Stimulated activated CD8-positive, alpha-beta memory T cell treated with anti-CD3 and anti-CD28 coated beads, Interleukin-4, amount 100 ng/mL, for 4 hours (primary cell): ENCODE data around the gene ZNF524.
A peak's percentile ranks its signal among the peaks of the same experiment; 100 is the strongest.

Experiments used
- DNase-seq, 2 donors: peaks; one replicate each; pipeline ENCODE4 v3.0.0-alpha.2; 2020; ENCODE audit warnings: low read depth in 2 of 2, low spot score in 1 of 2

ZNF524 gene

GRCh38 chr19:55619286-55619685 is 19.2 kb downstream of the ZNF524 start:
- no peak for DNase-seq

DNA sequence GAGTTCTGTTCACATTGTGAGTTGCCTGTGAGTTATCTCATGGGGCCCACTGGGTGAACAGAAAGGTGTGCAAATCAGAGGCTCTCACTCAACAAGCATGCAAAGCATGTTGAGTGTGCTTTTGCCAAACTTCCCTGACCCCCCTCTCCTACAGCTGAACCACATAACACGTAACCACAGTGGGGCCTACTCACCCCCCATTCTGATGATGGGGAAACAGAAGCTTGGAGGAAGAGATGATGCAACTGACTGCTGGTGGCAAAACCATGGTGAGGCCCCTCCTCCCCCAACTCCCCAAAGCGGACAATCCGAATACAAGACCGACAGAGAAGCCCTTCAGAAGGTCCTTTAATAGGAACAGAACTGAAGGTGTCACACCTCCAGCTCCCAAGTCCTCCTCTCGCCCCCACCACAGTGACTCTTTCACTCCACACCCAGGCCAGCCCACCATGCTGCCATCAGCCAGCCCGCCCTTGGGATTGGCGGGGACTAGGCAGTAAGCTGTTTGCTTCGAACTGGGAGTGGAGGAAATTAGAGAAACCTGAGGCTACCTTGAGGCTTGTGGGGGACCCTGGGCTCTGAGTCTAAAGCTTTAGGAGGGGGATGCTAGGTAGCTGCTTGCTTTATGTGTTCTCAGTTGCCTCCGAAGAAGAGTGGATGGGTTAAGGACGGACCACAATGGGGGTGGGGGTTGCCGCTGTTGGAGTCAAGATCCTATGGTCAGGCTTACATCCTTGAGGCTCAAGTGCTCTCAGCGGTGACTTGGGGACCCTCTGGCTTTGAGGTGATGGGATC is 20.5 kb downstream of the ZNF524 start:
- DNase-seq, result no peak

- DNase-seq, result no peak
Measured at GRCh38 chr19:55621205-55621672, 21.2 kb downstream of the ZNF524 start.

GRCh38 chr19:55621673-55622231 is 21.7 kb downstream of the ZNF524 start:
- no peak for DNase-seq

DNA sequence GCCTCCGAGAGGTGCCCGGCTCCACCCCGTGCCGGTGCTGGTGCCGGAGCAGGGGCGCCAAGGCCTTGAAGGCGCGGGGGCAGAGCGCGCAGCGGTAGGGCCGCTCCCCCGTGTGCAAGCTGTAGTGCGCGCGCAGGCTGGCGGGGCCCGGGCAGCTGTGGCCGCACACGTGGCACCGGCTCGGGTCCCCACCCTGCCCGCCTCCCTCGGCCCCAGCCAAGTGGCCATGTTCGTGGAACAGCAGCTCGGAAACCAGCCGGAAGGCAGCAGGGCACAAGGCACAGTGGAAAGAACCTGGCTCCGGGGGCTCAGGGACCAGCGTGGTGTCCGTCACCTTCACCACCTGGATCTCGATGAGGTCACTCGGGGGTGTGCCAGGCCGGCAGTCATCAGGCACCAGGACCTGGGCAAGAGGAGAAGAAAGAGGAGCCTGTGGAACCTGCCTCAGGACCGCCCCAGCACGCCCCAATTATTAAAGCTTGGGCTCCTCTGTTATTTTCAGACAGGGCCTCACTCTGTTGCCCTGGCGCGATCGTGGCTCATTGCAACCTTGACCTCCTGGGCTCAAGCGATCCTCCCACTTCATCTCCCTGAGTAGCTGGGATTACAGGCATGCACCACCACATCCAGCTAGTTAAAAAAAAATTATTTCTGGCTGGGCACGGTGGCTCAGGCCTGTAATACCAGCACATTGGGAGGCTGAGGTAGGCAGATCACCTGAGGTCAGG is 22.3 kb downstream of the ZNF524 start:
- DNase-seq, result no peak

- no peak for DNase-seq
Measured at GRCh38 chr19:55623130-55623529, 23.0 kb downstream of the ZNF524 start.

DNA sequence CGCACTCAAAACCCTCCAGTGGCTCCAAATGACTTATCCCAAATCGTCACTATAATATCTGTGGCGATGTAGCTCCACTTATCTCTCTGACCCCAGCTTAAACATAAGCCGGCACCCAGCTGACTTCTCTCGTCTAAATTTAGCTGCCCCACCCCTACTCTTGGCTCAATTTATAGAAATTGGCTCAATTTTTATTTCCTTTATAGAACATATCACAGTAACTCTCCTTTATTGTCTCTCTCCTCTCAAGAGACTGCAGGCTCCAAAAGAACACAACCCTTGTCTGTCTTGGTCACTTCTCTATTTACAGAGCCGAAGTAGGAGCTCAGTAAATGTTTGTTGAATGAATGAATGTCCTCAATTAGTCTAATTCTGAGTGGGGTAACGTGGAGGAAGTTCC is 23.5 kb downstream of the ZNF524 start:
- DNase-seq, result no peak

DNA sequence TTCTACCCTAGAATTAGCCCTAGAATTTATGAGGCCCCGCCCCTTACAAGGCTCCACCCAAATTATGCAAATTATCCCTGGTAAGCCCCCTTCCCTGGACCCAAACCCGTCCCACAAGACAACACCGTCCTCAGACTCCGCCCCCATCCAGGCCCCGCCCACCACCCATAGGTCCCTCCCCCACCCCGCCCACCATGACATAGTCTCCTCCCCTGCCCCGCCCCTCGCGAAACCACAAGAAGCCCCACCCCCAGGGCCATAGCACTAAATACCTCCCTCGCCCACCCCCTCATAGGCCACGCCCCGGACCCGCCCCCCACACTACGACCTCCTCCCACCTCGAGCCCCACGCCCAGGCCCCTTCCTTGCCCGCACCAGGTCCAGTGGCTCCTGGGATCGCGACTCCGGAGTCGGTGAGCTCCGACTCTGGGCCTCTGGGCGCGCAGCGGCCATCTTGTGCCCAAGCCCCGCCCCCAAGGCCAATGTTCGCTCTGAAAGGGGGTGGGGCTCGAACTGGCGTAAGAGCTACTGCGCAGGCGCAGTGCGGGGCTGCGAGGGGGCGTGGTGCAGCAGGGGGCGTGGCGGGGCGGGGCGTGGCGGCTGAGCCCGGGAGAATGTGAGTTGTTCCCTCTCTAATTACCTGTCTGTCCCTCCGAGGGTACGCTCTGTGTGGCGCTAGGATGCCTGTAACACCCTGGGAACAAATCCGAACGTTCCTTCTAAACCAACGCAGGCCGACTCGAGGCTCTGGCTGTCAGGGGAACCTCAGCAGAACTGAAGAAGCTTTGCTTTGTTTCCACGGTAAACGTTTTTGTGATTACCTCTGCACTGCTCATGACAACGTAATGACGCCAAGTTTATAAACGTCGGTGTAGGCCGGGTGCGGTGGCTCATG is 24.3 kb downstream of the ZNF524 start, which contains the start of gene ZNF784:
TSS of gene ZNF784 (minus strand) at position 458 of the 895 bp plus-strand sequence. CDS start at position 453, 5 bp downstream.
- DNase-seq, result peak; percentile 83 to 85

GRCh38 chr19:55625004-55625326 is 24.9 kb downstream of the ZNF524 start:
- no peak for DNase-seq

GRCh38 chr19:55626350-55626749 is 26.3 kb downstream of the ZNF524 start:
- no peak for DNase-seq

DNA sequence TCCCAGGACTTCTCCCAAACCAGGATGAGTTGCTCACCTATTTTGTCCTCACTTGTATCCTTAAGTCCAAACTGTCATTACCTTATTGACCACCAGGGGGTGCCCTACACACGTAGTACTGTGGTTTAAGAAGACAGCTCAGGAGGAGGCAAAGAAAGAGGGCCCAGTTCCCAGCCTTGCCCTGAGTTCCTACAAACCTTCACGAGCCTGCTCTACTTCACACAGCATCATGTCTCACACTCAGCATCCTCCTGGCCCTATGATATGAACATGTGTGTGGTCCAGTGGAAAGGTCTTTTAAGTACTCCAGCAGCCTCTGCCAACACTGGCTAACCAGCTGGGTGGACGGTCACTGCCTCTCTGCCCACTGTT is 32.4 kb downstream of the ZNF524 start:
- DNase-seq, result peak in 1 of 2 donors; percentile 92

DNA sequence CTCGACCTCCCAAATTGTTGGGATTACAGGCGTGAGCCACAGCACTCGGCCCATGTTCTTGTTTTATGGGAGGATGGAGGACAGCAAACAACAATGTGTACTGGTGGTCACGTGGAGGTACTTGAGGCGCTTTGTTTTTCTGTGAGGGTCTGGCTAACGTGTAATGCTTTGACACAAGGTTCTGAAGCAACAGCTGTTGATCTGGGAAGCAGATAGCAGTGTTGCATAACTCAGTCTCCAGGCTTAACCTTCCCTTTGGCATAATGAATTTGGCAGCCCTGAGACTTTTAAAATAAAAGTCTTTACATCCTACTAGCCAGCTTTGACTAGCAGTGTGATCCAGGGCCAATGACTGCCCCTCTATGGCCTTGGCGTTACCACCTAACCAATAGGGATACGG is 33.8 kb downstream of the ZNF524 start:
- no peak for DNase-seq

DNA sequence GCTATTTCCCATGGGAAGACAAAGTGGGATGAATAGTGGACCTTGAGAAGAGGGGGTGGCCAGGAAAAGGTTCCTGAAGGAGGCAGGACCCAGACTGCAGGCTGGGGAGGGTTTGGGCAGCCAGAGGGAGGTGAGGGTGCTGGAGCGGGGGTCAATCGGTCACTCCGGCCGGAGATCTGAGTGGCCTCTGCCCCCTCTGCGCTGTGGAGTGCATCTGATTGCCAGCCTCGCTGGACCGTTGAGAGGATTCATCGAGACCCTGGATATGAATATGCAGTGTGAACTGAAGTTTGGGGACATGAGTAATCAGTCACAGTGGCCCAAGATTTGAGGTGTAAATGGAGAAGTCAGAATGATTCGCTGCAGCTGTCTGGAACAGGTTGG is 35.2 kb downstream of the ZNF524 start:
- DNase-seq, result no peak

- DNase-seq, result no peak
Measured at GRCh38 chr19:55635856-55636440, 35.9 kb downstream of the ZNF524 start.

- DNase-seq, result no peak
Measured at GRCh38 chr19:55636723-55637122, 36.6 kb downstream of the ZNF524 start.

- no peak for DNase-seq
Measured at GRCh38 chr19:55637534-55637933, 37.4 kb downstream of the ZNF524 start.

GRCh38 chr19:55638864-55639359 is 38.8 kb downstream of the ZNF524 start:
- DNase-seq, result no peak

- no peak for DNase-seq
Measured at GRCh38 chr19:55640043-55640576, 40.0 kb downstream of the ZNF524 start.

- DNase-seq, result no peak
Measured at GRCh38 chr19:55640577-55641425, 40.7 kb downstream of the ZNF524 start, which contains the start of gene ZNF580. Gene ZNF580, plus strand, starts transcription at chr19:55641002. Its CDS starts 1,507 bp downstream, at chr19:55642509.
